Natural killer cell (primary cell): ENCODE data around the gene BBS10. TPM values are rescaled to one million over a fixed set of nuclear protein-coding genes. Genes with fewer than 3 reads are reported as not detected.

ENCODE experiments used
- ATAC-seq, 3 donors: fragments of 150-1000 bp in 2 of 3; fragments of 200-7000 bp in 1 of 3; cut with Tn5 transposase; 1 replicate in 1 of 3; 2 replicates in 2 of 3; pipeline ENCODE4 v1.10.0; 2021; ENCODE audit warnings: mild to moderate bottlenecking in 2 of 3, moderate library complexity in 2 of 3
- DNase-seq, 2 donors: peaks; one replicate each; pipeline versions ENCODE4 v3.0.0 to v3.0.0-alpha.2; 2013 to 2021; ENCODE audit warnings: mixed read lengths in 1 of 2
- H3K27ac ChIP-seq: one replicate; pipeline ENCODE4 v1.5.1; 2013; ENCODE audit warnings: mild to moderate bottlenecking, low read length
- H3K27me3 ChIP-seq: one replicate; pipeline ENCODE4 v1.6.1; 2013; ENCODE audit warnings: low read length; ENCODE audit not compliant: control insufficient read depth, insufficient read depth
- H3K36me3 ChIP-seq: one replicate; pipeline ENCODE4 v1.6.1; 2013; ENCODE audit warnings: low read length; ENCODE audit not compliant: control insufficient read depth, insufficient read depth
- H3K4me1 ChIP-seq: one replicate; pipeline ENCODE4 v1.6.1; 2013; ENCODE audit warnings: low read length; ENCODE audit not compliant: control insufficient read depth, insufficient read depth
- H3K4me3 ChIP-seq: one replicate; pipeline ENCODE4 v1.5.1; 2013; ENCODE audit warnings: low read length
- H3K9me3 ChIP-seq: one replicate; pipeline ENCODE4 v1.6.1; 2013; ENCODE audit warnings: low read length; ENCODE audit not compliant: control insufficient read depth, insufficient read depth
- H3K27ac Mint-ChIP-seq, 2 donors: one replicate each; pipeline ENCODE4 v1.8.0; 2022; ENCODE audit warnings: mild to moderate bottlenecking in 2 of 2, mixed read lengths in 2 of 2, moderate library complexity in 1 of 2
- H3K27me3 Mint-ChIP-seq, 2 donors: one replicate each; pipeline ENCODE4 v1.8.0; 2022; ENCODE audit warnings: low read depth in 2 of 2, mixed read lengths in 2 of 2
- H3K36me3 Mint-ChIP-seq: one replicate; pipeline ENCODE4 v1.8.0; 2022; ENCODE audit warnings: mixed read lengths
- H3K4me1 Mint-ChIP-seq, 2 donors: one replicate each; pipeline ENCODE4 v1.8.0; 2022; ENCODE audit warnings: mixed read lengths in 2 of 2
- H3K4me3 Mint-ChIP-seq: one replicate; pipeline ENCODE4 v1.8.0; 2022; ENCODE audit warnings: mild to moderate bottlenecking, moderate library complexity, mixed read lengths
- H3K9me3 Mint-ChIP-seq, 2 donors: one replicate each; pipeline ENCODE4 v1.8.0; 2022; ENCODE audit warnings: mixed read lengths in 2 of 2
- WGBS: methylation state at CpG from one replicate; pipeline ENCODE4 v1.1.7; 2013; ENCODE audit warnings: missing lambda C conversion rate; ENCODE audit not compliant: insufficient coverage; 5-methylcytosine and 5-hydroxymethylcytosine counted together
- intact Hi-C: fragments of 100-400 bp; cut with micrococcal nuclease; formaldehyde crosslinking; loops from one replicate; pipeline ENCODE4 v1.14.2; 2022
- total RNA-seq, 4 donors: library from RNA; stranded (reverse); fragments of 120-200 nt in 1 of 4; gene quantifications; one replicate each; pipeline versions ENCODE4 v1.2.3 to v1.2.4, GENCODE V29; 2013 to 2022
- TF ChIP-seq, protein P1 (sequence below): fragments of 200-600 bp; IDR thresholded peaks from one replicate; pipeline ENCODE4 v1.8.0; 2022; ENCODE audit warnings: antibody characterized with exemption

Gene BBS10
- 1 to 10 TPM; 2.8 to 4.0 (median 3.3) TPM for total RNA-seq
- 12.0 TPM for total RNA-seq (2013)

GRCh38 chr12:76348079-76348901 lies at the start of gene BBS10:
Gene BBS10 (minus strand): TSS chr12:76348415. CDS start chr12:76348358, 57 bp downstream.
- peak within 1 kb of the TSS; percentile 84 to 91 for H3K27ac Mint-ChIP-seq
- intact Hi-C loops: loop anchor here (1.0 to 10.0 kb wide), 4 partner anchors 210 to 1013 kb away; partner anchors contain the start of genes CAPS2, GLIPR1L1 and NAP1L1
- TF ChIP-seq, protein P1, sequence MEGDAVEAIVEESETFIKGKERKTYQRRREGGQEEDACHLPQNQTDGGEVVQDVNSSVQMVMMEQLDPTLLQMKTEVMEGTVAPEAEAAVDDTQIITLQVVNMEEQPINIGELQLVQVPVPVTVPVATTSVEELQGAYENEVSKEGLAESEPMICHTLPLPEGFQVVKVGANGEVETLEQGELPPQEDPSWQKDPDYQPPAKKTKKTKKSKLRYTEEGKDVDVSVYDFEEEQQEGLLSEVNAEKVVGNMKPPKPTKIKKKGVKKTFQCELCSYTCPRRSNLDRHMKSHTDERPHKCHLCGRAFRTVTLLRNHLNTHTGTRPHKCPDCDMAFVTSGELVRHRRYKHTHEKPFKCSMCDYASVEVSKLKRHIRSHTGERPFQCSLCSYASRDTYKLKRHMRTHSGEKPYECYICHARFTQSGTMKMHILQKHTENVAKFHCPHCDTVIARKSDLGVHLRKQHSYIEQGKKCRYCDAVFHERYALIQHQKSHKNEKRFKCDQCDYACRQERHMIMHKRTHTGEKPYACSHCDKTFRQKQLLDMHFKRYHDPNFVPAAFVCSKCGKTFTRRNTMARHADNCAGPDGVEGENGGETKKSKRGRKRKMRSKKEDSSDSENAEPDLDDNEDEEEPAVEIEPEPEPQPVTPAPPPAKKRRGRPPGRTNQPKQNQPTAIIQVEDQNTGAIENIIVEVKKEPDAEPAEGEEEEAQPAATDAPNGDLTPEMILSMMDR: peak; percentile 36
- ATAC-seq (peak; percentile 97 to 99 (median 97)), DNase-seq (peak; percentile 74 to 92)
- H3K4me1 ChIP-seq: peaks cover 9% of the 10 kb centered on the region
- no peaks in the 10 kb centered on the region for H3K27me3 ChIP-seq
- H3K9me3 Mint-ChIP-seq: no peaks in the 10 kb centered on the region
- H3K4me1 Mint-ChIP-seq: peaks cover 19 to 20% of the 10 kb centered on the region in 2 donors
- H3K27me3 Mint-ChIP-seq: no peaks in the 10 kb centered on the region
- peaks cover 2% of the 10 kb centered on the region for H3K36me3 ChIP-seq
- peak within 1 kb of the TSS; percentile 65 for H3K4me3 ChIP-seq
- no peaks in the 10 kb centered on the region for H3K9me3 ChIP-seq
- no peaks in the 10 kb centered on the region for H3K36me3 Mint-ChIP-seq
- H3K27ac ChIP-seq: peak within 1 kb of the TSS; percentile 89
- 2% methylated on average over 49 of the region's 49 CpGs for WGBS
- peak within 1 kb of the TSS; percentile 93 for H3K4me3 Mint-ChIP-seq

DNA sequence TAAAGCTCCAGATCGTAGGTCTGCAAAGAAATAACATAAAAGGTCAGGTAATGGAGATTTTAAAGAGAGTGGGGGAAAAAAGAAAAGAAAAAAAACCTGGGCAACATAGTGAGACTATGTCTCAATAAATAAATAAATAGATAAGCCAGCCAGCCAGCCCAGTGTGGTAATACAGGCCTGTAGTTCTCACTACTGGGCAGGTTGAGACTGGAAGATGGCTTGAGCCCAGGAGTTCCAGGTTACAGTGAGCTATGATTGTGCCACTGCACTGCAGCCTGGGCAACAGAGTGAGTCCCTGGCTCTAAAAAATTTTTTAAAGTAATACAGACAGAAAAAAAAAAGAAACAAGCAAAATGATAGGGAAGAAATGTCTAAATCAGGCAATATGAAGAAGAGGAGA lies 43.2 kb upstream of the BBS10 start:
- H3K27ac Mint-ChIP-seq: peak overlapping the region in 1 of 2 donors; percentile 5
- Histone ChIP-seq H3K36me3 (peaks cover 42% of the 10 kb centered on the region), H3K4me3 (no peak overlapping the region), H3K27ac (no peak overlapping the region), H3K4me1 (no peaks in the 10 kb centered on the region), H3K27me3 (no peaks in the 10 kb centered on the region), H3K9me3 (no peaks in the 10 kb centered on the region)
- 100% methylated on average over 1 of the region's 1 CpG for WGBS
- intact Hi-C loops: no loop called here
- ATAC-seq: no peak
- H3K27me3 Mint-ChIP-seq: no peaks in the 10 kb centered on the region
- no peak for DNase-seq
- H3K36me3 Mint-ChIP-seq: peaks cover 18% of the 10 kb centered on the region
- TF ChIP-seq, protein P1: no peak
- no peak overlapping the region for H3K4me3 Mint-ChIP-seq
- no peaks in the 10 kb centered on the region for H3K9me3 Mint-ChIP-seq
- no peaks in the 10 kb centered on the region for H3K4me1 Mint-ChIP-seq

DNA sequence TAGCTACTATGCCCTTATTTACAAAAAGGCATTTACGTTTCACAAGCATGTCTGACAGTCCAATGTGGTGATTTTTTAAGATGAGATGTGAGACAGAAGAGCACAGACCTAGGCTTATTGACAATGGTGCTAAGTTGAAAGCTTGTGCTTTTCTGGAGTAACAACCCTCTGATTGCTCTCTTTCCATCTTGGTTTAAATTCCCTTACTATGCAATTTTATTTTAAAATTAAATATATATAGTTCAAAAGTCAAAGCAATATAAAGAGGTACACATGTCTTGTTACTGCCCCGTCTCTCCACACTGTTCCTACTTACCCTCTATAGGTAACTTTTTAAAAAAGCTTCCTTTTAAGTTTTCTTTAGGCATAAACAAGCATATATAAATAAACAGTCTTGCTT lies 39.4 kb upstream of the BBS10 start:
- 95% methylated on average over 2 of the region's 2 CpGs for WGBS

More for the DNA sequence above, 39.4 kb upstream of the BBS10 start:
- no peaks in the 10 kb centered on the region for H3K4me1 ChIP-seq
- H3K27me3 ChIP-seq: no peaks in the 10 kb centered on the region
- H3K9me3 ChIP-seq: no peaks in the 10 kb centered on the region
- ATAC-seq (no peak), DNase-seq (no peak)
- Mint-ChIP-seq H3K36me3 (peaks cover 26% of the 10 kb centered on the region), H3K9me3 (no peaks in the 10 kb centered on the region), H3K27ac (no peak overlapping the region), H3K27me3 (no peaks in the 10 kb centered on the region), H3K4me3 (no peak overlapping the region), H3K4me1 (no peaks in the 10 kb centered on the region)
- peaks cover 67% of the 10 kb centered on the region for H3K36me3 ChIP-seq
- TF ChIP-seq, protein P1: no peak
- intact Hi-C loops: no loop called here
- no peak overlapping the region for H3K27ac ChIP-seq
- H3K4me3 ChIP-seq: no peak overlapping the region
